KMS-11 (cell line): ENCODE measurements around the gene OR2V1.
A peak's percentile ranks its signal among the peaks of the same experiment; 100 is the strongest.

Experiments used
- H2AFZ ChIP-seq: fragments of 200-600 bp; sonication (generic); 2 replicates; pipeline ENCODE4 v1.6.1; 2016; ENCODE audit warnings: antibody characterized with exemption, mixed run types, low read depth
- H3K27ac ChIP-seq: fragments of 200-600 bp; sonication (generic); 2 replicates; pipeline ENCODE4 v1.6.1; 2016; ENCODE audit warnings: mild to moderate bottlenecking, mixed run types
- H3K27me3 ChIP-seq: fragments of 200-600 bp; sonication (generic); 2 replicates; pipeline ENCODE4 v1.6.1; 2017; ENCODE audit warnings: mild to moderate bottlenecking, low read depth, mixed run types, moderate library complexity; ENCODE audit not compliant: insufficient read depth
- H3K36me3 ChIP-seq: fragments of 200-600 bp; sonication (generic); 2 replicates; pipeline ENCODE4 v1.6.1; 2017; ENCODE audit warnings: mild to moderate bottlenecking, mixed run types; ENCODE audit not compliant: insufficient read depth
- H3K4me1 ChIP-seq: fragments of 200-600 bp; sonication (generic); 2 replicates; pipeline ENCODE4 v1.6.1; 2016; ENCODE audit warnings: mild to moderate bottlenecking, low read depth, mixed run types; ENCODE audit not compliant: poor library complexity, severe bottlenecking
- H3K4me2 ChIP-seq: fragments of 200-600 bp; sonication (generic); 2 replicates; pipeline ENCODE4 v1.7.0; 2016; ENCODE audit warnings: mild to moderate bottlenecking, mixed run types
- H3K4me3 ChIP-seq: fragments of 200-600 bp; sonication (generic); IDR thresholded peaks from 2 replicates; pipeline ENCODE4 v1.6.1; 2017; ENCODE audit warnings: low read depth, low read length, mixed read lengths; ENCODE audit not compliant: insufficient read depth
- H3K79me2 ChIP-seq: fragments of 200-600 bp; sonication (generic); 2 replicates; pipeline ENCODE4 v1.6.1; 2016; ENCODE audit warnings: low read depth, mixed run types; ENCODE audit not compliant: insufficient read depth
- H3K9ac ChIP-seq: fragments of 200-600 bp; sonication (generic); 2 replicates; pipeline ENCODE4 v1.6.1; 2016; ENCODE audit warnings: mild to moderate bottlenecking, mixed run types
- H4K20me1 ChIP-seq: fragments of 200-600 bp; sonication (generic); 2 replicates; pipeline ENCODE4 v1.6.1; 2016; ENCODE audit warnings: mild to moderate bottlenecking, mixed run types; ENCODE audit not compliant: insufficient read depth
- TF ChIP-seq, protein P1 (sequence below): fragments of 200-600 bp; sonication (generic); conservative IDR thresholded peaks from 2 replicates; pipeline ENCODE4 v1.6.1; 2017; ENCODE audit warnings: low read depth, mild to moderate bottlenecking, antibody characterized with exemption, low read length, moderate library complexity, mixed read lengths

The OR2V1 gene

DNA sequence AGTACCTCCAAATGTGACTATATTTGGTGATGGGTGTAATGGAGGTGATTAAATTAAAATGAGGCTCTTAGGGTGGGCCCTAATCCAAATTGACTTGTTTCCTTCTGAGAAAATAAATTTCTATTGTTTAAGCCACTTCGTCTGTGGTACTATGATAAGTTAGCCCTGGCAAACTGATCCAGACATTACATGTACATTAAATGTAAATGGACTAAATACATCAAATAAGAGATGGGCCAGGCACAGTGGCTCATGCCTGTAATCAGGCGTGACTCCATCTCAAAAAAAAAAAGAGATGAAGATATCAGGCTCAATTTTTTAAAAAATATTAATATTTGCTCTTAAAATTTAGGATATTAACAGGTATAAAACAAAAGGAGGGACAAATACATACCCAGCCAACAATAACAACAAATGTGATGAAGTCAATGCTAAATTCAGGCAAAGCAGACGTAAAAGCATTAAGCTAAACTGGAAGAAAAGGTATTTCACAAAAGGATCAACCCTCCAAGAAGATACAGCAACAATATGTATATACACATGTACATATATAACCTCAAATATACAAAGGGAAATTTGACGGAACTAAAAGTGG is 5.5 kb upstream of the OR2V1 start:
- Histone ChIP-seq H4K20me1 (no peaks in the 10 kb centered on the region), H3K4me2 (no peak overlapping the region), H3K4me1 (peaks cover 22% of the 10 kb centered on the region), H3K79me2 (no peaks in the 10 kb centered on the region), H3K27me3 (no peaks in the 10 kb centered on the region), H3K9ac (no peak overlapping the region), H3K4me3 (no peak overlapping the region), H2AFZ (no peak overlapping the region), H3K27ac (no peak overlapping the region), H3K36me3 (no peaks in the 10 kb centered on the region)
- TF ChIP-seq, protein P1, sequence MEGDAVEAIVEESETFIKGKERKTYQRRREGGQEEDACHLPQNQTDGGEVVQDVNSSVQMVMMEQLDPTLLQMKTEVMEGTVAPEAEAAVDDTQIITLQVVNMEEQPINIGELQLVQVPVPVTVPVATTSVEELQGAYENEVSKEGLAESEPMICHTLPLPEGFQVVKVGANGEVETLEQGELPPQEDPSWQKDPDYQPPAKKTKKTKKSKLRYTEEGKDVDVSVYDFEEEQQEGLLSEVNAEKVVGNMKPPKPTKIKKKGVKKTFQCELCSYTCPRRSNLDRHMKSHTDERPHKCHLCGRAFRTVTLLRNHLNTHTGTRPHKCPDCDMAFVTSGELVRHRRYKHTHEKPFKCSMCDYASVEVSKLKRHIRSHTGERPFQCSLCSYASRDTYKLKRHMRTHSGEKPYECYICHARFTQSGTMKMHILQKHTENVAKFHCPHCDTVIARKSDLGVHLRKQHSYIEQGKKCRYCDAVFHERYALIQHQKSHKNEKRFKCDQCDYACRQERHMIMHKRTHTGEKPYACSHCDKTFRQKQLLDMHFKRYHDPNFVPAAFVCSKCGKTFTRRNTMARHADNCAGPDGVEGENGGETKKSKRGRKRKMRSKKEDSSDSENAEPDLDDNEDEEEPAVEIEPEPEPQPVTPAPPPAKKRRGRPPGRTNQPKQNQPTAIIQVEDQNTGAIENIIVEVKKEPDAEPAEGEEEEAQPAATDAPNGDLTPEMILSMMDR = no peak

DNA sequence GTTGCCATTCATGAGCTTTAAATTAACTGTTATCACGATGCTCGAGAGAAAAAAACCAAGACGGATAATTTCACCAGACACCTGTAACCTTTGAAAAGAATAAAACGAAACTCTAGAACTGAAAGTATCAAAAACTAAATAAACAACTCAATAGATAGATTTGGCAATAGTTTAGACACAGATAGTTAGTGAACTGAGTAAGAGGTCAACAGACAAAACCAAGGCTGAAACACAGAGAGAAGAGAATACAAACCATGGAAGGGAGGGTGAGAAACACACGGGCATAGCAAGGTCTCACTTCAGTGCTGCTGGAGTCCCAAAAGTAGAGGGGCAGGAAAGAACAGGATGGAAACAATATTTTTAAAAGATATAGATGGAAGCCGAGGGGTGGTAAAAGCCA is 3.3 kb upstream of the OR2V1 start:
- peak overlapping the region; percentile 50 for H3K4me2 ChIP-seq
- H3K9ac ChIP-seq = peak overlapping the region; percentile 6; the same call in 1 of the 2 replicates

DNA sequence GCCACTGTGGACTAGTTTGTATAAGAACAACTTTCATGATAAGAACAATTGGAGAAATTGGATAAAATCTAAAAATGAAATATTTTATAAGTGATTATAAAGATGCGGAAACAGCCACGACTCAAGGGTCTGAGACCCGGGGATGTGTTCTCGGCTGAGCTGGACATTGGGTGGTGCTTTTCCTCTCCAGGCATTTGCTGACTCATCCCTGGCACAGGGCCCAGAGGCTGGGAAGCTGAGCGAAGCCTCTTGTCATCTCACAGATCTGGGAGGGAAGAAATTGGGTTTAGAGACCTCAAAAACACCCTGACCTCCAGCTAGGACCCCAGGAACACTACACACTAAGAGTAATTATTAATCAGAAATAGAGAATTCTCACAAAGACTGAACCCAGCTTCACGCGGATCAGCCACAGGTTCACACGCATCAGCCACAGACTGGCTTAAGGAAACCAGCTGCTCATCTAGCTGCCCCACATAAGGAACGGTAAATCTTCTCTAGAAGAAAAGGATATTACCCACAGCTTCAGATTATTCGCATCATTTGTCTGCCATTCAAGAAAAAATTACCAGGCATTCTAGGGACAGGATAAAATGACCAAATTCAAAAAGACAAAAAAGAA is 2.8 kb upstream of the OR2V1 start:
- Histone ChIP-seq H2AFZ (peak overlapping the region; percentile 60), H3K4me2 (peak overlapping the region; percentile 50), H3K36me3 (no peaks in the 10 kb centered on the region), H3K27ac (peak overlapping the region; percentile 54; the same call in 1 of the 2 replicates), H3K4me1 (peaks cover 22% of the 10 kb centered on the region), H3K9ac (peak overlapping the region; percentile 6; the same call in 1 of the 2 replicates), H4K20me1 (no peaks in the 10 kb centered on the region), H3K79me2 (no peaks in the 10 kb centered on the region), H3K27me3 (no peaks in the 10 kb centered on the region), H3K4me3 (no peak overlapping the region)
- TF ChIP-seq, protein P1 = no peak

More for the DNA sequence above, 3.3 kb upstream of the OR2V1 start:
- no peaks in the 10 kb centered on the region for H3K79me2 ChIP-seq
- no peaks in the 10 kb centered on the region for H3K27me3 ChIP-seq
- peak overlapping the region; percentile 54; the same call in 1 of the 2 replicates for H3K27ac ChIP-seq
- H3K4me1 ChIP-seq = peaks cover 22% of the 10 kb centered on the region
- no peaks in the 10 kb centered on the region for H3K36me3 ChIP-seq
- no peak overlapping the region for H3K4me3 ChIP-seq
- H4K20me1 ChIP-seq = no peaks in the 10 kb centered on the region
- H2AFZ ChIP-seq = peak overlapping the region; percentile 60; the same call in 1 of the 2 replicates
- TF ChIP-seq, protein P1 = no peak

DNA sequence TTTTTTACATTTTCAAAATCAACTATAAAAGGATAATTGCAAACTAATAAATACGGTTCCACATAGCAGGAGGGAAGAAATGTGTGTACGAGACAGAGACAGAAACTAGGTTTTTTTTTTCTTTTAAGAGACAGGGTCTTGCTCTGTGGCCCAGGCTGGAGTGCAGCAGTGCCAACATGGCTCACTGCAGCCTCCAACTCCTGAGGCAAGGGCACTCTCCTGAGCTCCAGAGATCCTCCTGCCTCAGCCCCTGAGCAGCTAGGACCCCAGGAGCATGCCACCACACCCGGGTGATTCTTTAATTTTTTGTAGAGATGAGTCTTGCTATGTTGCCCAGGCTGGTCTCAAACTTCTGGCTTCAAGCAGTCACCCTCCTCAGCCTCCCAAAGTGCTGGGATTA is 2.1 kb upstream of the OR2V1 start:
- Histone ChIP-seq H3K4me1 (peaks cover 22% of the 10 kb centered on the region), H4K20me1 (no peaks in the 10 kb centered on the region), H3K36me3 (no peaks in the 10 kb centered on the region), H3K27me3 (no peaks in the 10 kb centered on the region), H2AFZ (no peak overlapping the region), H3K27ac (peak overlapping the region; percentile 54; the same call in 1 of the 2 replicates), H3K4me2 (peak overlapping the region; percentile 50; the same call in 1 of the 2 replicates), H3K79me2 (no peaks in the 10 kb centered on the region), H3K4me3 (no peak overlapping the region), H3K9ac (peak overlapping the region; percentile 6; the same call in 1 of the 2 replicates)
- TF ChIP-seq, protein P1 = no peak
